DMS114 treated with DMSO at 0.1 percent for 48 hours (cell line): ENCODE measurements around the gene RDH14.

Experiments
- DNase-seq: peaks from one replicate; lab custom pipeline; 2025; ENCODE audit not compliant: unreplicated experiment; lab: John Stamatoyannopoulos, UW

The RDH14 gene

DNA sequence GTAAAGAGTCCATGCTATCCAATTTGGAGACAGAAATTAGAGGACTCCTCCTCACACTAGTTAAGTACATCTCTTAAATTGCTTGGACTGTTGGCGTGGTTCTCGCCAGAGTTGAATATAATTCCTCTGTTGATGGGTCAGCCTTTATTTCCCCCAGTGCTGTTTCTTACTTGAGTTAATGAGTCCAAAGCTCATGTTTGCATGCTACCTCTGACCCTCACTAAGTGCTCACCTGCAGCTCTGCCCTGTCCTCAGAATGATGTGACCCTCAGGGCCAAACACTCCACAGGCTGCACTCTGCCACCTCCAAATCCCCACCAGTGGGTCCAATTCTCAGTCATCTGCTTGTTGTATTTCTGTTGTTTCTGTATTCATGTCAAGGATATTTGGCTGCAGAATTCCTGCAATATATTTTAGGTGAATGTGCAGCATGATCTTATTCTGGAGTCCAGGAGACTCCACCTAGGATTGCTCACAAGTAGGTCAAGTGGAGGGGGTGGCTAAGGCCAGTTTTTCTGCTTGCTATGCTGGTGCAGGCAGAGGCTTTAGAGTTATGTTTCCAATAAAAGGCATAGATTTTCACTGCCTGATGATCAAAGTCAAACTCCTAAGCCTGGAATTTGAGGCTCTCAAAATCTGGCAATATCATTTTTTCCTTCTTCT lies 37.8 kb downstream of the RDH14 start:
- DNase-seq, result no peak

- DNase-seq, result peak; percentile 43
These were observed 39.7 kb downstream of the RDH14 start for GRCh38 chr2:18520451-18521425.

- DNase-seq, result no peak
These were observed 40.5 kb downstream of the RDH14 start for GRCh38 chr2:18519914-18520450.

- no peak for DNase-seq
These were observed 42.0 kb downstream of the RDH14 start for GRCh38 chr2:18518116-18519111.

GRCh38 chr2:18517386-18517785 lies 43.1 kb downstream of the RDH14 start:
- no peak for DNase-seq

DNA sequence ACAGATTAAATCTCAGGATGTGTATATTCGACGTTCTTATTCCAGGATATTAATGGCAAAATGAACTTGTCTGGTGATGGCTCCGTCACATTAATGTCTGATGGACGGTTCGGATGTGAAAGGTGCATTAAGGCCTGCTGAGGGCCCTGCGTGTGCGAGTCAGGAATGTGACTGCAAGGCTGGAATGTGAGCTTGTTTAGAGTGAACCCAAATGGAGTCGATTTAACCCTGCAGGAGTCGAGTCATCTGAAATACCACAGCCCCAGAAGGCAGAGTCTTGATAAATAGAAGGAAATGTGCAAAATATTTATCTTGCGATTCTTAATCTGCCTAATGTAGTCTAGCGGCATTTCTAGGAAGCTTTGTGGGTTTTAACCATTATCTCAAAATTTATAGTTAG lies 44.3 kb downstream of the RDH14 start:
- DNase-seq, result no peak

GRCh38 chr2:18514526-18515461 lies 45.7 kb downstream of the RDH14 start:
- no peak for DNase-seq

DNA sequence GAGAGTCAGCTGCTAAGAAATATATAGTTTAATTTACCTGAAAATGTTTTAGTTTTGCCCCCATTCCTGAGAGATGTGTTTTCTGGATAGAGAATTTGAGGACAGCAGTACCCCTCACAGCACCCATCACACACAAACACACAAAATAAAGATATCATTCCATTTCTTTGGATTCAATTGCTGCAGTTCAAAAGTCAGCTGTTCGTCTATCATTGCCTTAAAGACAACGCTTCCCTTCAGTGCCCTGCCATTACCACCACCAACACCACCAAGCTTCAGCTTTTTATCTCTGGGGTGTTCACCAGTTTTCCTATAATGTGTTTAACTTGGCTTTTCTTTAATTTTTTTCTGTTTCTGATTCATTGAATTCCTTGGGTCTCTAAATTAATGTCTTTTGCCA lies 49.7 kb downstream of the RDH14 start:
- DNase-seq, result no peak

DNA sequence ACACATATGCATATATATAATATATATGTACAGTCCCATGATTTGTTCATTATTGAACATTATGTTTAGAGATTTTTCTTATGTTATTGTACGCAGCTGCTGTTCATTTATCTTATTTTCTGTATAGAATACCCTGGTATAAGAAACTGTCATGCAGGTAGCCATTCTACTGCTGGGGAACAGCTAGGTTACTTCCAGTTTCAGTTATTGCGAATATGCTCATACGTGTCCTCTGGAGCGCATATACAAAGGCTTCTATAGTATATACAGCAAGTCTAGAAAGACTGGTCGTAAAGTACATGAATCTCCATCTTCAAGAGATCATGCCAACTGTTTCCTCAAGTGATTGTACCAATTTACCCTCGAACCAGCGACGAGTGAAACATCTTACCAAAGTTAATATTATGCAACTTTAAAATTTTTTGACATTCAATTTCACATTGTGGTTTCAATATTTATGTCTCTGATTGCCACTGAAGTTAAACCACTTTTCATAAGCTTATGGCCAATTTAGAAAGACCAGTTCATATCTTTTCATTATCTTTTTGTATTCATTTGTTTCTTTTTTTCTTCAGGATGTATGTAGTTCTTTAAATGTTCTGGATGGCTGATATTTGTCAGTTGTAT lies 53.5 kb downstream of the RDH14 start:
- DNase-seq, result no peak

GRCh38 chr2:18505703-18506341 lies 54.6 kb downstream of the RDH14 start:
- DNase-seq, result no peak
